C4-2B (cell line): ENCODE measurements around the gene MAGEF1.

Experiments used
- H3K27ac ChIP-seq: fragments of 450-650 bp; 2 replicates; pipeline ENCODE4 v1.5.1; 2017
- CTCF ChIP-seq: fragments of 450-650 bp; conservative IDR thresholded peaks from 2 replicates; pipeline ENCODE4 v1.5.1; 2017; ENCODE audit warnings: mild to moderate bottlenecking
- ZFX ChIP-seq: fragments of 450-650 bp; IDR thresholded peaks from 2 replicates; pipeline ENCODE4 v1.6.1; 2017

The MAGEF1 gene

GRCh38 chr3:184662187-184662586, 49.7 kb downstream of the MAGEF1 start:
- H3K27ac ChIP-seq: no peak overlapping the region
- TF ChIP-seq ZFX: no peak
- TF ChIP-seq CTCF: no peak

DNA sequence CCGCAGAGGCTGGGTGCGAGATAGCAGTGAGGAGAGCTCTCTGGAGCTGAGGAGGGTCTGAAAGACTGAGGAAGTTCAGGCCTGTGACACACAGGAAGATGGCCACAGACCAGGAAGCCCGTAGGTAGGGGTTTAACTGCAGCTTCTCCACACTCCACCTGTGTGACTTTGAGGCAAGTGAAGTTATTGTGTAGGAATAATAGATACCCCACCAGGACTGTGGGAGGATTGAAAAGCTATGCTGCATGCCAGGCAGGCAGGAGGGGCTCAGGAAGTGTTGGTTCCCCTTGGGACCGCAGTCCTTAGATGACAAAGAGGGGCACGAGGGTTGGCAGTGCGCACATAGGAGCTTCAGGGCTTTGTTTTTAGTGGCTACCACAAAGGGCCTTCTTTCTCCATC, 50.9 kb downstream of the MAGEF1 start:
- TF ChIP-seq CTCF (no peak), ZFX (no peak)
- H3K27ac ChIP-seq: no peak overlapping the region
